H1 (cell line): ENCODE measurements around the gene SLC7A10. TPM values are rescaled to one million over a fixed set of nuclear protein-coding genes. Genes with fewer than 3 reads are reported as not detected.

Experiments used
- CTCF ChIA-PET: fragments of 300-600 bp; sonication (Branson Sonifier 250); formaldehyde crosslinking; loops from one replicate; lab custom pipeline; 2021; ENCODE audit not compliant: partially characterized antibody; lab: Charles Lee
- POLR2A ChIA-PET: fragments of 300-600 bp; sonication (Branson Sonifier 250); formaldehyde crosslinking; loops from one replicate; lab custom pipeline; 2021; ENCODE audit warnings: inconsistent platforms; ENCODE audit not compliant: partially characterized antibody; lab: Charles Lee
- DNase-seq, 2 experiments: peaks; one replicate each; pipeline versions ENCODE4 v3.0.0 to v3.0.0-alpha.2; 2010 to 2022; ENCODE audit warnings: low spot score in 2 of 2, low read depth in 1 of 2, mixed read lengths in 1 of 2
- FAIRE-seq: peaks from 2 replicates; lab custom pipeline; 2011; peaks lifted over from hg19 to GRCh38; lab: Jason Lieb, UNC
- H2AFZ ChIP-seq: 2 replicates; pipeline ENCODE4 v1.8.1; 2012; ENCODE audit warnings: low read length, inconsistent platforms
- H2AK5ac ChIP-seq: 2 replicates; pipeline ENCODE4 v1.6.1; 2013; ENCODE audit warnings: low read depth, low read length
- H2BK120ac ChIP-seq: replicated peaks from 2 replicates; pipeline ENCODE3; 2013; ENCODE audit warnings: low read depth, low read length, inconsistent platforms
- H2BK12ac ChIP-seq: 2 replicates; pipeline ENCODE4 v1.6.1; 2013; ENCODE audit warnings: low read depth, low read length
- H2BK15ac ChIP-seq: 2 replicates; pipeline ENCODE4 v1.6.1; 2013; ENCODE audit warnings: low read length
- H2BK20ac ChIP-seq: 2 replicates; pipeline ENCODE4 v1.6.1; 2013; ENCODE audit warnings: low read length
- H2BK5ac ChIP-seq: 2 replicates; pipeline ENCODE4 v1.6.1; 2013; ENCODE audit warnings: low read depth, low read length
- H3K14ac ChIP-seq: 2 replicates; pipeline ENCODE4 v1.6.1; 2013; ENCODE audit warnings: inconsistent platforms; ENCODE audit not compliant: insufficient read length
- H3K18ac ChIP-seq: 2 replicates; pipeline ENCODE4 v1.6.1; 2013; ENCODE audit warnings: low read length; ENCODE audit errors: extremely low read depth
- H3K23ac ChIP-seq: 2 replicates; pipeline ENCODE4 v1.6.1; 2013; ENCODE audit warnings: inconsistent platforms; ENCODE audit not compliant: insufficient read length
- H3K23me2 ChIP-seq: 2 replicates; pipeline ENCODE4 v1.6.1; 2013; ENCODE audit warnings: low read depth, low read length
- H3K27ac ChIP-seq: 2 replicates; pipeline ENCODE4 v1.6.1; 2011; ENCODE audit warnings: low read depth, low read length, inconsistent platforms
- H3K27me3 ChIP-seq, 4 experiments: replicated peaks in 1 of 4; 1 replicate in 1 of 4; 2 replicates in 3 of 4; pipeline versions ENCODE4 v1.6.1 to v1.8.1; 2011 to 2013; ENCODE audit warnings: low read length in 3 of 4, mild to moderate bottlenecking in 3 of 4, inconsistent platforms in 2 of 4, mixed read lengths in 2 of 4, moderate library complexity in 1 of 4; ENCODE audit not compliant: control insufficient read depth in 3 of 4, insufficient read depth in 3 of 4; ENCODE audit errors: extremely low read depth in 1 of 4
- H3K36me3 ChIP-seq, 4 experiments: 2 replicates each; pipeline versions ENCODE4 v1.6.1 to v1.8.1; 2011 to 2013; ENCODE audit warnings: mild to moderate bottlenecking in 4 of 4, low read length in 3 of 4, moderate library complexity in 2 of 4, control low read depth in 1 of 4, inconsistent platforms in 1 of 4; ENCODE audit not compliant: insufficient read depth in 4 of 4, control insufficient read depth in 2 of 4
- H3K4ac ChIP-seq: replicated peaks from 2 replicates; pipeline ENCODE3; 2013; ENCODE audit warnings: low read length, low read depth, mixed read lengths, inconsistent platforms; ENCODE audit not compliant: insufficient read length
- H3K4me1 ChIP-seq, 4 experiments: replicated peaks in 1 of 4; 1 replicate in 1 of 4; 2 replicates in 3 of 4; pipeline versions ENCODE4 v1.6.1 to v1.8.1; 2011 to 2013; ENCODE audit warnings: low read length in 3 of 4, inconsistent platforms in 2 of 4, mixed read lengths in 1 of 4; ENCODE audit not compliant: insufficient read depth in 4 of 4, control insufficient read depth in 3 of 4
- H3K4me2 ChIP-seq, 2 experiments: 2 replicates each; pipeline versions ENCODE4 v1.6.1 to v1.8.1; 2011 to 2013; ENCODE audit warnings: low read depth in 2 of 2, low read length in 2 of 2, control low read depth in 1 of 2, inconsistent platforms in 1 of 2, mild to moderate bottlenecking in 1 of 2; ENCODE audit not compliant: insufficient read depth in 1 of 2
- H3K4me3 ChIP-seq, 4 experiments: fragments of 200-600, 300-600 bp in 1 of 4; sonication (generic), shearing (Covaris generic), sonication (Bioruptor Twin) in 1 of 4; 2 replicates each; pipeline versions ENCODE4 v1.5.1 to v1.8.1; 2011 to 2016; ENCODE audit warnings: low read length in 4 of 4, low read depth in 3 of 4, control low read depth in 2 of 4, inconsistent platforms in 2 of 4, mild to moderate bottlenecking in 2 of 4, mixed read lengths in 1 of 4, moderate library complexity in 1 of 4; ENCODE audit not compliant: insufficient read depth in 2 of 4; ENCODE audit errors: extremely low read depth in 1 of 4
- H3K56ac ChIP-seq: replicated peaks from 2 replicates; pipeline ENCODE3; 2013; ENCODE audit warnings: low read depth, mild to moderate bottlenecking, mixed read lengths, low read length, inconsistent platforms; ENCODE audit not compliant: insufficient read length
- H3K79me1 ChIP-seq: 2 replicates; pipeline ENCODE4 v1.6.1; 2013; ENCODE audit warnings: low read depth, low read length, control low read depth
- H3K79me2 ChIP-seq, 2 experiments: 2 replicates each; pipeline versions ENCODE4 v1.6.1 to v1.8.1; 2012 to 2013; ENCODE audit warnings: low read length in 2 of 2, mild to moderate bottlenecking in 2 of 2, inconsistent platforms in 1 of 2; ENCODE audit not compliant: insufficient read depth in 2 of 2, control insufficient read depth in 1 of 2
- H3K9ac ChIP-seq, 4 experiments: replicated peaks in 1 of 4; 1 replicate in 1 of 4; 2 replicates in 3 of 4; pipeline versions ENCODE4 v1.6.1 to v1.8.1; 2011 to 2013; ENCODE audit warnings: low read depth in 3 of 4, low read length in 3 of 4, control low read depth in 2 of 4, mild to moderate bottlenecking in 2 of 4, moderate library complexity in 2 of 4, inconsistent platforms in 1 of 4; ENCODE audit errors: extremely low read depth in 1 of 4
- H3K9me3 ChIP-seq, 2 experiments: 2 replicates each; pipeline versions ENCODE4 v1.6.1 to v1.8.1; 2012 to 2013; ENCODE audit warnings: mild to moderate bottlenecking in 2 of 2, moderate library complexity in 2 of 2, control low read depth in 1 of 2, inconsistent platforms in 1 of 2, low read depth in 1 of 2, low read length in 1 of 2, mixed read lengths in 1 of 2; ENCODE audit not compliant: insufficient read depth in 2 of 2
- H4K20me1 ChIP-seq, 2 experiments: replicated peaks in 1 of 2; 2 replicates each; pipeline versions ENCODE3 to v1.8.1; 2011 to 2013; ENCODE audit warnings: inconsistent platforms in 2 of 2, low read length in 2 of 2, mild to moderate bottlenecking in 1 of 2; ENCODE audit not compliant: insufficient read depth in 2 of 2, control insufficient read depth in 1 of 2
- H4K5ac ChIP-seq: 2 replicates; pipeline ENCODE4 v1.6.1; 2013; ENCODE audit warnings: low read length, low read depth, mixed read lengths, inconsistent platforms; ENCODE audit not compliant: insufficient read length
- H4K8ac ChIP-seq: 2 replicates; pipeline ENCODE4 v1.8.0; 2013; ENCODE audit warnings: mild to moderate bottlenecking, moderate library complexity, low read length, inconsistent platforms; ENCODE audit not compliant: insufficient read depth; ENCODE audit errors: extremely low read depth
- H4K91ac ChIP-seq: replicated peaks from 2 replicates; pipeline ENCODE3; 2013; ENCODE audit warnings: low read length, mixed read lengths, inconsistent platforms; ENCODE audit not compliant: insufficient read length
- CBX8 ChIP-seq: fragments of 300-800, 300-1000 bp; sonication (generic); IDR thresholded peaks from 2 replicates; pipeline ENCODE4 v1.7.1; 2016; ENCODE audit warnings: low read depth, low read length, borderline replicate concordance
- CEBPB ChIP-seq: IDR thresholded peaks from 2 replicates; pipeline ENCODE4 v1.6.1; 2012; ENCODE audit warnings: low read depth, low read length
- CHD2 ChIP-seq: IDR thresholded peaks from 2 replicates; pipeline ENCODE4 v1.6.1; 2012; ENCODE audit warnings: low read length, improper control_type of control experiment
- CREB1 ChIP-seq: IDR thresholded peaks from 2 replicates; pipeline ENCODE4 v1.6.1; 2012; ENCODE audit warnings: inconsistent platforms
- E2F6 ChIP-seq: IDR thresholded peaks from 2 replicates; pipeline ENCODE4 v1.6.1; 2012; ENCODE audit warnings: inconsistent platforms
- GABPA ChIP-seq: IDR thresholded peaks from 2 replicates; pipeline ENCODE4 v1.6.1; 2011; ENCODE audit warnings: mild to moderate bottlenecking, low read length, moderate library complexity, borderline replicate concordance; ENCODE audit not compliant: insufficient read depth
- KDM5A ChIP-seq: fragments of 200-600 bp; IDR thresholded peaks from 2 replicates; pipeline ENCODE4 v1.7.1; 2012; ENCODE audit warnings: mild to moderate bottlenecking, low read length, inconsistent platforms, mixed read lengths
- POLR2A ChIP-seq, 2 experiments: IDR thresholded peaks; 1 replicate in 1 of 2; 2 replicates in 1 of 2; pipeline ENCODE4 v1.6.1; 2011; ENCODE audit warnings: low read depth in 2 of 2, low read length in 2 of 2, mild to moderate bottlenecking in 2 of 2; ENCODE audit errors: control extremely low read depth in 1 of 2
- POLR2AphosphoS5 ChIP-seq: IDR thresholded peaks from 2 replicates; pipeline ENCODE4 v1.6.1; 2011; ENCODE audit warnings: low read depth, low read length
- TAF7 ChIP-seq: optimal IDR thresholded peaks from 2 replicates; pipeline ENCODE3; 2011; ENCODE audit warnings: low read depth, mild to moderate bottlenecking, inconsistent platforms, low read length, moderate library complexity, borderline replicate concordance
- TEAD4 ChIP-seq: IDR thresholded peaks from 2 replicates; pipeline ENCODE4 v1.6.1; 2012; ENCODE audit warnings: low read depth, low read length, inconsistent platforms, mixed read lengths
- ZNF274 ChIP-seq: IDR thresholded peaks from 2 replicates; pipeline ENCODE4 v1.7.0; 2012; ENCODE audit warnings: low read length, borderline replicate concordance; ENCODE audit errors: extremely low read depth
- WGBS, 2 experiments: shearing (Covaris generic) in 1 of 2; methylation state at CpG; one replicate each; pipeline versions ENCODE4 v1.1.6 to v1.1.7; 2013 to 2015; ENCODE audit warnings: low lambda C conversion rate in 2 of 2, mixed read lengths in 2 of 2, inconsistent platforms in 1 of 2, low coverage in 1 of 2, missing lambda C conversion rate in 1 of 2; ENCODE audit not compliant: insufficient replicate concordance in 2 of 2, insufficient coverage in 1 of 2, insufficient read length in 1 of 2; ENCODE audit errors: extremely low coverage in 1 of 2, missing lambda C conversion rate in 1 of 2; 5-methylcytosine and 5-hydroxymethylcytosine counted together
- polyA plus RNA-seq, 7 experiments: library from polyadenylated mRNA; depleted of rRNA in 3 of 7; stranded (reverse) in 5 of 7; unstranded in 2 of 7; fragments of >200 nt in 5 of 7; fragments of 200-250 nt in 2 of 7; gene quantifications; 1 replicate in 5 of 7; 2 replicates in 1 of 7; 4 replicates in 1 of 7; pipeline versions ENCODE4 v1.2.1 to v1.2.3, GENCODE V29; 2011 to 2013; ENCODE audit warnings: missing spikeins in 2 of 7, mixed read lengths in 2 of 7
- total RNA-seq: library from RNA; stranded (reverse); fragmentation: NEBNext Ultra II Directional; extraction: Animal tissue kit (Norgen Biotek cat#: 25700); gene quantifications from 2 replicates; pipeline ENCODE4 v1.2.1, GENCODE V29; 2021
- TF ChIP-seq, protein P1 (sequence below): IDR thresholded peaks from 2 replicates; pipeline ENCODE4 v1.6.1; 2011; ENCODE audit warnings: low read length, improper control_type of control experiment

The SLC7A10 gene
- total and polyA plus RNA-seq, 2 of the 8 experiments (the other 6 are each of a cell fraction or from before 2014, with no cell fraction given) = 3.7 to 7.1 TPM

DNA sequence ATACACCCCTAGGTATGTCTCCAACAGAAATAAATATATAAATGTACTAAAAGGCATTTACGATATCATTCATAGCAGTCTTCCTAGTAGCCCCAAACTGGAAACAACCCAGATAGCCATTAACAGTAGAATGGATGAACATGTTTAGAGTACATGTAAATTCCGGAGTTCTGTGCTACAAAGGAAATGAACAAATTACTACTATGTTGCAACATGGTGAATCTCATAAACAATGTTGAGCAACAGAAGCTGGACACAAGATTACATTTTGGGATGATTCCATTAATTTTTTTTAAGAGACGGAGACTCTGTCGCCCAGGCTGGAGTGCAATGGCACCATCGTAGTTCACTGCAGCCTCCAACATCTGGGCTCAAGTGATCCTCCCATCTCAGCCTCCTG is 5.9 kb upstream of the SLC7A10 start:
- H3K14ac ChIP-seq = no peak overlapping the region
- no peak overlapping the region for H2BK120ac ChIP-seq
- H4K91ac ChIP-seq = no peak overlapping the region
- no peak overlapping the region for H3K4me2 ChIP-seq
- H4K20me1 ChIP-seq = peaks cover 0 to 6% of the 10 kb centered on the region in 2 experiments
- H3K23ac ChIP-seq = no peak overlapping the region
- no peak overlapping the region for H3K4me3 ChIP-seq
- H3K4me1 ChIP-seq = peaks cover 0 to under 1% (median 0%) of the 10 kb centered on the region in 4 experiments; a peak in 2 of 7 replicates
- no peaks in the 10 kb centered on the region for H3K36me3 ChIP-seq
- peaks cover 12% of the 10 kb centered on the region for H3K23me2 ChIP-seq
- DNase-seq (no peak), FAIRE-seq (no peak)
- peaks cover under 1 to 10% (median 5%) of the 10 kb centered on the region in 4 experiments for H3K27me3 ChIP-seq
- H2AFZ ChIP-seq = no peak overlapping the region
- no peak overlapping the region for H3K9ac ChIP-seq
- ChIA-PET CTCF (interaction anchor here (0.5 to 1.1 kb wide), 6 partner anchors 9 to 176 kb away, joined by 3 to 4 read pairs (median 3); no protein-coding TSS in a partner anchor), POLR2A (interaction anchor here (1.1 kb wide), 1 partner anchor 142 kb away, joined by 3 read pairs; the partner anchor contains the start of gene CEBPG)
- H2BK5ac ChIP-seq = no peak overlapping the region
- H3K18ac ChIP-seq = no peak overlapping the region
- no peak overlapping the region for H3K56ac ChIP-seq
- peaks cover 0 to 10% of the 10 kb centered on the region in 2 experiments; a peak in 1 of 4 replicates for H3K9me3 ChIP-seq
- H3K79me1 ChIP-seq = no peaks in the 10 kb centered on the region
- H3K79me2 ChIP-seq = no peaks in the 10 kb centered on the region
- no peak overlapping the region for H4K5ac ChIP-seq
- 95% methylated on average over 5 of the region's 5 CpGs; no CpG with 5 or more reads in 1 of the 2 experiments for WGBS, 2 experiments
- no peak overlapping the region for H2BK20ac ChIP-seq
- no peak overlapping the region for H2AK5ac ChIP-seq
- H4K8ac ChIP-seq = no peak overlapping the region
- no peak overlapping the region for H2BK15ac ChIP-seq
- no peak overlapping the region for H3K27ac ChIP-seq
- H2BK12ac ChIP-seq = no peak overlapping the region
- H3K4ac ChIP-seq = no peak overlapping the region
- TF ChIP-seq CEBPB = no peak
- TF ChIP-seq CBX8 = no peak
- no peak for TF ChIP-seq CHD2
- TF ChIP-seq POLR2A (IDR thresholded peaks at IDR 0.05; ENCODE audit: control extremely low read depth in 1 of 2, low read depth in 2 of 2, low read length in 2 of 2) = no peak
- TF ChIP-seq GABPA = no peak
- TF ChIP-seq E2F6 = no peak
- no peak for TF ChIP-seq TEAD4
- TF ChIP-seq CREB1 = no peak
- TF ChIP-seq TAF7 = no peak
- TF ChIP-seq POLR2AphosphoS5 = no peak
- TF ChIP-seq, protein P1, sequence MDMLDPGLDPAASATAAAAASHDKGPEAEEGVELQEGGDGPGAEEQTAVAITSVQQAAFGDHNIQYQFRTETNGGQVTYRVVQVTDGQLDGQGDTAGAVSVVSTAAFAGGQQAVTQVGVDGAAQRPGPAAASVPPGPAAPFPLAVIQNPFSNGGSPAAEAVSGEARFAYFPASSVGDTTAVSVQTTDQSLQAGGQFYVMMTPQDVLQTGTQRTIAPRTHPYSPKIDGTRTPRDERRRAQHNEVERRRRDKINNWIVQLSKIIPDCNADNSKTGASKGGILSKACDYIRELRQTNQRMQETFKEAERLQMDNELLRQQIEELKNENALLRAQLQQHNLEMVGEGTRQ = no peak
- no peak for TF ChIP-seq KDM5A
- TF ChIP-seq ZNF274 = no peak
